ENCODE results near the gene PIGP.

- TF ChIP-seq, protein P1, sequence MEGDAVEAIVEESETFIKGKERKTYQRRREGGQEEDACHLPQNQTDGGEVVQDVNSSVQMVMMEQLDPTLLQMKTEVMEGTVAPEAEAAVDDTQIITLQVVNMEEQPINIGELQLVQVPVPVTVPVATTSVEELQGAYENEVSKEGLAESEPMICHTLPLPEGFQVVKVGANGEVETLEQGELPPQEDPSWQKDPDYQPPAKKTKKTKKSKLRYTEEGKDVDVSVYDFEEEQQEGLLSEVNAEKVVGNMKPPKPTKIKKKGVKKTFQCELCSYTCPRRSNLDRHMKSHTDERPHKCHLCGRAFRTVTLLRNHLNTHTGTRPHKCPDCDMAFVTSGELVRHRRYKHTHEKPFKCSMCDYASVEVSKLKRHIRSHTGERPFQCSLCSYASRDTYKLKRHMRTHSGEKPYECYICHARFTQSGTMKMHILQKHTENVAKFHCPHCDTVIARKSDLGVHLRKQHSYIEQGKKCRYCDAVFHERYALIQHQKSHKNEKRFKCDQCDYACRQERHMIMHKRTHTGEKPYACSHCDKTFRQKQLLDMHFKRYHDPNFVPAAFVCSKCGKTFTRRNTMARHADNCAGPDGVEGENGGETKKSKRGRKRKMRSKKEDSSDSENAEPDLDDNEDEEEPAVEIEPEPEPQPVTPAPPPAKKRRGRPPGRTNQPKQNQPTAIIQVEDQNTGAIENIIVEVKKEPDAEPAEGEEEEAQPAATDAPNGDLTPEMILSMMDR (IDR thresholded peaks at IDR 0.05): no peak
- no peak for TF ChIP-seq ZFX (IDR thresholded peaks at IDR 0.05; ENCODE audit: borderline replicate concordance)
Measured at GRCh38 chr21:37047079-37047478, 25.8 kb downstream of the PIGP start.
